Tibial nerve (tissue), 4 donors: ENCODE data around the gene CD244.
"Not testable (repeated sequence)": the region's sequence is repeated elsewhere in the genome, so short reads cannot be mapped to it uniquely, and the experiment has no call there.

Source experiments
- EP300 ChIP-seq, 2 donors: sonication (generic); formaldehyde crosslinking; IDR thresholded peaks; one replicate each; pipeline ENCODE4 v1.6.1; 2017; ENCODE audit warnings: antibody characterized with exemption in 2 of 2, mild to moderate bottlenecking in 1 of 2
- TF ChIP-seq, protein P1 (sequence below), 5 experiments: fragments of 200-600 bp in 3 of 5; fragments of 450-650 bp in 2 of 5; sonication (generic) in 3 of 5; IDR thresholded peaks; one replicate each; pipeline ENCODE4 v1.5.1; 2016 to 2019; ENCODE audit warnings: antibody characterized with exemption in 5 of 5, mild to moderate bottlenecking in 3 of 5, moderate library complexity in 2 of 5

GRCh38 chr1:160900683-160901082, 38.0 kb upstream of the CD244 start:
- TF ChIP-seq, protein P1, sequence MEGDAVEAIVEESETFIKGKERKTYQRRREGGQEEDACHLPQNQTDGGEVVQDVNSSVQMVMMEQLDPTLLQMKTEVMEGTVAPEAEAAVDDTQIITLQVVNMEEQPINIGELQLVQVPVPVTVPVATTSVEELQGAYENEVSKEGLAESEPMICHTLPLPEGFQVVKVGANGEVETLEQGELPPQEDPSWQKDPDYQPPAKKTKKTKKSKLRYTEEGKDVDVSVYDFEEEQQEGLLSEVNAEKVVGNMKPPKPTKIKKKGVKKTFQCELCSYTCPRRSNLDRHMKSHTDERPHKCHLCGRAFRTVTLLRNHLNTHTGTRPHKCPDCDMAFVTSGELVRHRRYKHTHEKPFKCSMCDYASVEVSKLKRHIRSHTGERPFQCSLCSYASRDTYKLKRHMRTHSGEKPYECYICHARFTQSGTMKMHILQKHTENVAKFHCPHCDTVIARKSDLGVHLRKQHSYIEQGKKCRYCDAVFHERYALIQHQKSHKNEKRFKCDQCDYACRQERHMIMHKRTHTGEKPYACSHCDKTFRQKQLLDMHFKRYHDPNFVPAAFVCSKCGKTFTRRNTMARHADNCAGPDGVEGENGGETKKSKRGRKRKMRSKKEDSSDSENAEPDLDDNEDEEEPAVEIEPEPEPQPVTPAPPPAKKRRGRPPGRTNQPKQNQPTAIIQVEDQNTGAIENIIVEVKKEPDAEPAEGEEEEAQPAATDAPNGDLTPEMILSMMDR (IDR thresholded peaks at IDR 0.05) = not testable (repeated sequence)
- not testable (repeated sequence) for TF ChIP-seq EP300 (IDR thresholded peaks at IDR 0.05)
